ENCODE data around the gene CTXND2. TPM values are rescaled to one million over a fixed set of nuclear protein-coding genes. Genes with fewer than 3 reads are reported as not detected.

The CTXND2 gene
- total and polyA plus RNA-seq, 2 of the 13 experiments (the other 11 are each of a cell fraction or from before 2014, with no cell fraction given): not detected

DNA sequence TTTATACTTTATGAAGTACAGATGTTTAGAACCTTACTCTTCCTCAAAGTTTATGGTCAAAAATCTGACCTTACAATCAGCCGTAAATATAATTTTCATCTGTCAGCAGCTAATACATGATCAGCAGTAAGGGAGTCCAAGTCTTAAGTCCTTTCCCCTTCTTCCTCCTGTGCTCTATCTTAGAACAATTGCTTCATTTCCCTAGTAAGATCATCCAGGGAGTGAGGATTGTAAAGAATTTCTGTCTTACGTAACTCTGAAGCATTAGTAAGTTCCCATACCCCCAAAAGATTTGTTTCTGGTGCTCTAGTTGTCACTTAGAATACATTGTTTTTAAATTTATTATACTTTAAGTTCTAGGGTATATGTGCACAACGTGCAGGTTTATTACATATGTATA lies 41.4 kb downstream of the CTXND2 start:
- 97% methylated on average over 3 of the region's 3 CpGs for WGBS (ENCODE audit: low lambda C conversion rate)
- Histone ChIP-seq H2AFZ (ENCODE audit: low read length) (no peak overlapping the region), H3K9me3 (ENCODE audit: low read length) (no peaks in the 10 kb centered on the region; the same call in 1 of the 2 replicates), H3K79me2 (ENCODE audit: insufficient read depth, low read length) (peaks cover 17% of the 10 kb centered on the region), H3K36me3 (replicated peaks in 1 of 2; ENCODE audit: control insufficient read depth in 1 of 2, insufficient read depth in 2 of 2, low read length in 2 of 2) (peaks cover 4 to 32% of the 10 kb centered on the region in 2 experiments; a peak in 4 of 5 replicates), H3K27me3 (ENCODE audit: control insufficient read depth in 1 of 2, insufficient read depth in 2 of 2, low read length in 2 of 2) (no peaks in the 10 kb centered on the region), H3K4me1 (ENCODE audit: insufficient read depth, low read length) (peaks cover 15% of the 10 kb centered on the region), H3K27ac (ENCODE audit: extremely low read length, insufficient read depth, low read length) (no peak overlapping the region), H3K9ac (ENCODE audit: insufficient read depth, low read depth, low read length) (no peak overlapping the region), H3K4me3 (replicated peaks in 1 of 3; ENCODE audit: insufficient read depth in 1 of 3, low read depth in 2 of 3, low read length in 3 of 3) (no peak overlapping the region), H3K4me2 (ENCODE audit: low read depth, low read length) (no peak overlapping the region), H4K20me1 (ENCODE audit: insufficient read depth, low read length) (no peaks in the 10 kb centered on the region)
- intact Hi-C loops (cut with micrococcal nuclease; ENCODE audit: unreplicated experiment) (loop anchor here (10.0 kb wide), 1 partner anchor 103 kb away; no protein-coding TSS in a partner anchor), in situ Hi-C loops (cut with HindIII; ENCODE audit: extremely low pct_ligation_motif_present, low pct_unique_long_range_greater_than_20kb) (no loop called here)
- ChIA-PET CTCF (ENCODE audit: low intra/inter-chr PET ratio, low total read pairs) (no interaction called here), POLR2A (interaction anchor here (0.6 to 3.9 kb wide), 3 partner anchors 43 to 57 kb away, joined by 3 to 17 read pairs (median 15); partner anchors contain the start of gene ANXA9)
- FAIRE-seq (no peak), ATAC-seq (no peak), DNase-seq (ENCODE audit: low spot score) (no peak)
- BruUV-seq (replicated peaks): no TSS peak
- TF ChIP-seq BCL6 (CRISPR knock-in tag; IDR thresholded peaks at IDR 0.05) (no peak), ZBTB1 (CRISPR knock-in tag; IDR thresholded peaks at IDR 0.05; ENCODE audit: borderline replicate concordance) (no peak), ZNF746 (CRISPR knock-in tag; IDR thresholded peaks at IDR 0.05) (no peak), ARNTL (CRISPR knock-in tag; IDR thresholded peaks at IDR 0.05) (no peak), FOSL2 (CRISPR knock-in tag; IDR thresholded peaks at IDR 0.05) (no peak), ZNF337 (CRISPR knock-in tag; IDR thresholded peaks at IDR 0.05; ENCODE audit: borderline replicate concordance, low read depth) (no peak), NR1H2 (CRISPR knock-in tag; IDR thresholded peaks at IDR 0.05; ENCODE audit: borderline replicate concordance, low read depth) (no peak), U2AF1 (optimal IDR thresholded peaks at IDR 0.05; ENCODE audit: low read depth, low read length) (no peak)
- TF ChIP-seq, protein P1, sequence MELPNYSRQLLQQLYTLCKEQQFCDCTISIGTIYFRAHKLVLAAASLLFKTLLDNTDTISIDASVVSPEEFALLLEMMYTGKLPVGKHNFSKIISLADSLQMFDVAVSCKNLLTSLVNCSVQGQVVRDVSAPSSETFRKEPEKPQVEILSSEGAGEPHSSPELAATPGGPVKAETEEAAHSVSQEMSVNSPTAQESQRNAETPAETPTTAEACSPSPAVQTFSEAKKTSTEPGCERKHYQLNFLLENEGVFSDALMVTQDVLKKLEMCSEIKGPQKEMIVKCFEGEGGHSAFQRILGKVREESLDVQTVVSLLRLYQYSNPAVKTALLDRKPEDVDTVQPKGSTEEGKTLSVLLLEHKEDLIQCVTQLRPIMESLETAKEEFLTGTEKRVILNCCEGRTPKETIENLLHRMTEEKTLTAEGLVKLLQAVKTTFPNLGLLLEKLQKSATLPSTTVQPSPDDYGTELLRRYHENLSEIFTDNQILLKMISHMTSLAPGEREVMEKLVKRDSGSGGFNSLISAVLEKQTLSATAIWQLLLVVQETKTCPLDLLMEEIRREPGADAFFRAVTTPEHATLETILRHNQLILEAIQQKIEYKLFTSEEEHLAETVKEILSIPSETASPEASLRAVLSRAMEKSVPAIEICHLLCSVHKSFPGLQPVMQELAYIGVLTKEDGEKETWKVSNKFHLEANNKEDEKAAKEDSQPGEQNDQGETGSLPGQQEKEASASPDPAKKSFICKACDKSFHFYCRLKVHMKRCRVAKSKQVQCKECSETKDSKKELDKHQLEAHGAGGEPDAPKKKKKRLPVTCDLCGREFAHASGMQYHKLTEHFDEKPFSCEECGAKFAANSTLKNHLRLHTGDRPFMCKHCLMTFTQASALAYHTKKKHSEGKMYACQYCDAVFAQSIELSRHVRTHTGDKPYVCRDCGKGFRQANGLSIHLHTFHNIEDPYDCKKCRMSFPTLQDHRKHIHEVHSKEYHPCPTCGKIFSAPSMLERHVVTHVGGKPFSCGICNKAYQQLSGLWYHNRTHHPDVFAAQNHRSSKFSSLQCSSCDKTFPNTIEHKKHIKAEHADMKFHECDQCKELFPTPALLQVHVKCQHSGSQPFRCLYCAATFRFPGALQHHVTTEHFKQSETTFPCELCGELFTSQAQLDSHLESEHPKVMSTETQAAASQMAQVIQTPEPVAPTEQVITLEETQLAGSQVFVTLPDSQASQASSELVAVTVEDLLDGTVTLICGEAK (IDR thresholded peaks at IDR 0.05): no peak
- TF ChIP-seq, protein P1 (CRISPR knock-in tag; IDR thresholded peaks at IDR 0.05): no peak
- TF ChIP-seq, protein P2, sequence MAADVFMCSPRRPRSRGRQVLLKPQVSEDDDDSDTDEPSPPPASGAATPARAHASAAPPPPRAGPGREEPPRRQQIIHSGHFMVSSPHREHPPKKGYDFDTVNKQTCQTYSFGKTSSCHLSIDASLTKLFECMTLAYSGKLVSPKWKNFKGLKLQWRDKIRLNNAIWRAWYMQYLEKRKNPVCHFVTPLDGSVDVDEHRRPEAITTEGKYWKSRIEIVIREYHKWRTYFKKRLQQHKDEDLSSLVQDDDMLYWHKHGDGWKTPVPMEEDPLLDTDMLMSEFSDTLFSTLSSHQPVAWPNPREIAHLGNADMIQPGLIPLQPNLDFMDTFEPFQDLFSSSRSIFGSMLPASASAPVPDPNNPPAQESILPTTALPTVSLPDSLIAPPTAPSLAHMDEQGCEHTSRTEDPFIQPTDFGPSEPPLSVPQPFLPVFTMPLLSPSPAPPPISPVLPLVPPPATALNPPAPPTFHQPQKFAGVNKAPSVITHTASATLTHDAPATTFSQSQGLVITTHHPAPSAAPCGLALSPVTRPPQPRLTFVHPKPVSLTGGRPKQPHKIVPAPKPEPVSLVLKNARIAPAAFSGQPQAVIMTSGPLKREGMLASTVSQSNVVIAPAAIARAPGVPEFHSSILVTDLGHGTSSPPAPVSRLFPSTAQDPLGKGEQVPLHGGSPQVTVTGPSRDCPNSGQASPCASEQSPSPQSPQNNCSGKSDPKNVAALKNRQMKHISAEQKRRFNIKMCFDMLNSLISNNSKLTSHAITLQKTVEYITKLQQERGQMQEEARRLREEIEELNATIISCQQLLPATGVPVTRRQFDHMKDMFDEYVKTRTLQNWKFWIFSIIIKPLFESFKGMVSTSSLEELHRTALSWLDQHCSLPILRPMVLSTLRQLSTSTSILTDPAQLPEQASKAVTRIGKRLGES (CRISPR knock-in tag; IDR thresholded peaks at IDR 0.05; ENCODE audit: borderline replicate concordance): no peak
